NCI-H345 (cell line): Measurements from ENCODE around the gene OVCH2.
"Not testable (repeated sequence)": the region's sequence is repeated elsewhere in the genome, so short reads cannot be mapped to it uniquely, and the experiment has no call there.

Experiments used
- DNase-seq: peaks from one replicate; lab custom pipeline; 2025; lab: John Stamatoyannopoulos, UW

Gene OVCH2

GRCh38 chr11:7706377-7706776 lies at the start of gene OVCH2:
OVCH2 (minus strand) TSS chr11:7706477; CDS start chr11:7706394, 83 bp downstream.
- no peak for DNase-seq

- DNase-seq, result no peak
These were observed 43.2 kb upstream of the OVCH2 start for GRCh38 chr11:7749456-7749855.

- not testable (repeated sequence) for DNase-seq
These were observed 28.5 kb upstream of the OVCH2 start for GRCh38 chr11:7734767-7735166.

GRCh38 chr11:7714786-7715185 lies 8.5 kb upstream of the OVCH2 start:
- DNase-seq, result no peak

- DNase-seq, result no peak
These were observed 2.5 kb downstream of the OVCH2 start for GRCh38 chr11:7703740-7704139.

GRCh38 chr11:7696424-7696823 lies 9.9 kb downstream of the OVCH2 start:
- no peak for DNase-seq

- DNase-seq, result no peak
These were observed 12.0 kb downstream of the OVCH2 start for GRCh38 chr11:7694235-7694634.

- no peak for DNase-seq
These were observed 13.9 kb downstream of the OVCH2 start for GRCh38 chr11:7692426-7692825.

- no peak for DNase-seq
These were observed 14.4 kb downstream of the OVCH2 start for GRCh38 chr11:7691759-7692350.

GRCh38 chr11:7690648-7691047 lies 15.6 kb downstream of the OVCH2 start:
- DNase-seq, result no peak

- no peak for DNase-seq
These were observed 17.0 kb downstream of the OVCH2 start for GRCh38 chr11:7689239-7689638.

- DNase-seq, result peak; percentile 29
These were observed 17.9 kb downstream of the OVCH2 start for GRCh38 chr11:7688238-7688826.

GRCh38 chr11:7687386-7687785 lies 18.9 kb downstream of the OVCH2 start:
- DNase-seq, result no peak

GRCh38 chr11:7686761-7687160 lies 19.5 kb downstream of the OVCH2 start:
- no peak for DNase-seq

GRCh38 chr11:7683571-7683970 lies 22.7 kb downstream of the OVCH2 start:
- DNase-seq, result no peak

- DNase-seq, result no peak
These were observed 28.5 kb downstream of the OVCH2 start for GRCh38 chr11:7677796-7678201.

GRCh38 chr11:7677071-7677470 lies 29.2 kb downstream of the OVCH2 start:
- DNase-seq, result no peak

- no peak for DNase-seq
These were observed 30.6 kb downstream of the OVCH2 start for GRCh38 chr11:7675631-7676030.

- DNase-seq, result peak; percentile 16
These were observed 32.4 kb downstream of the OVCH2 start for GRCh38 chr11:7673724-7674434.

- DNase-seq, result peak; percentile 8
These were observed 33.1 kb downstream of the OVCH2 start, which contains the start of gene CYB5R2 for GRCh38 chr11:7672960-7673723. CYB5R2 (minus strand) TSS chr11:7673500; CDS start chr11:7672825, 675 bp downstream.

- no peak for DNase-seq
These were observed 33.9 kb downstream of the OVCH2 start for GRCh38 chr11:7672276-7672959.
